Endothelial cell of umbilical vein (primary cell): ENCODE data around the gene ADRM1.

Experiments
- EZH2 ChIP-seq: IDR thresholded peaks from 2 replicates; pipeline ENCODE4 v1.6.1; 2012; ENCODE audit warnings: borderline replicate concordance, low read depth, mild to moderate bottlenecking, moderate library complexity, low read length, inconsistent platforms; ENCODE audit not compliant: severe bottlenecking
- FOS ChIP-seq: IDR thresholded peaks from 2 replicates; pipeline ENCODE4 v1.6.1; 2011; ENCODE audit warnings: mild to moderate bottlenecking, low read length, moderate library complexity, borderline replicate concordance; ENCODE audit not compliant: insufficient read depth
- JUN ChIP-seq: IDR thresholded peaks from 2 replicates; pipeline ENCODE4 v1.6.1; 2011; ENCODE audit warnings: borderline replicate concordance, low read depth; ENCODE audit not compliant: insufficient read length, insufficient read depth
- MYC ChIP-seq: IDR thresholded peaks from one replicate; pipeline ENCODE4 v1.6.1; 2011; ENCODE audit warnings: mild to moderate bottlenecking, low read depth, low read length
- POLR2A ChIP-seq: IDR thresholded peaks from 2 replicates; pipeline ENCODE4 v1.6.1; 2012; ENCODE audit warnings: low read depth, mild to moderate bottlenecking, control low read depth, low read length
- POLR2AphosphoS5 ChIP-seq: IDR thresholded peaks from 2 replicates; pipeline ENCODE4 v1.6.1; 2012; ENCODE audit warnings: low read depth, mild to moderate bottlenecking, control low read depth, low read length, moderate library complexity; ENCODE audit not compliant: insufficient read depth
- TF ChIP-seq, protein P1 (sequence below), 2 donors: IDR thresholded peaks; 1 replicate in 1 of 2; 2 replicates in 1 of 2; pipeline ENCODE4 v1.5.1; 2011; ENCODE audit warnings: low read length in 2 of 2, mild to moderate bottlenecking in 2 of 2, moderate library complexity in 2 of 2, control low read depth in 1 of 2, inconsistent platforms in 1 of 2, low read depth in 1 of 2; ENCODE audit not compliant: insufficient read depth in 1 of 2; ENCODE audit errors: extremely low read depth in 1 of 2
- TF ChIP-seq, protein P2 (sequence below): IDR thresholded peaks from 2 replicates; pipeline ENCODE4 v1.6.1; 2011; ENCODE audit not compliant: insufficient read depth, insufficient read length

DNA sequence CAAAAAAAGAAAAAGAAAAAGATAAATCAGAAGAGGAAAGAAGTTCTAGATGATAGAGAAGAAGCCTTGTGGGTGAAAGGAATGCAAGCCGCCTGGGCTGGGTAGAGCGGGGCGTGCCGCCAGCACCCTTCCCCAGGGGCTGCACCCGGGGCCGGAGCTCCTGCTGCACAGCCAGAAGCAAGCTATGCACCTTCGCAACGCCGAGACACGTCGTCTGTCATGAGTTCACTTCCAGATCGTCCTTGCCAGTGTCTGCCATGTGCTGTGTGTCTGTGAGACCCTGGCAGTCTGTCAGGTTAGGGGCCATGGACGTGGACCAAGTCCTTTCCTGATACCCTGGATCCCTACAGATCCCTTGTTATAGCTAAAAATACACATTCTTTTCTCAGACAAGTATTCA is 25.5 kb upstream of the ADRM1 start:
- TF ChIP-seq, protein P1, sequence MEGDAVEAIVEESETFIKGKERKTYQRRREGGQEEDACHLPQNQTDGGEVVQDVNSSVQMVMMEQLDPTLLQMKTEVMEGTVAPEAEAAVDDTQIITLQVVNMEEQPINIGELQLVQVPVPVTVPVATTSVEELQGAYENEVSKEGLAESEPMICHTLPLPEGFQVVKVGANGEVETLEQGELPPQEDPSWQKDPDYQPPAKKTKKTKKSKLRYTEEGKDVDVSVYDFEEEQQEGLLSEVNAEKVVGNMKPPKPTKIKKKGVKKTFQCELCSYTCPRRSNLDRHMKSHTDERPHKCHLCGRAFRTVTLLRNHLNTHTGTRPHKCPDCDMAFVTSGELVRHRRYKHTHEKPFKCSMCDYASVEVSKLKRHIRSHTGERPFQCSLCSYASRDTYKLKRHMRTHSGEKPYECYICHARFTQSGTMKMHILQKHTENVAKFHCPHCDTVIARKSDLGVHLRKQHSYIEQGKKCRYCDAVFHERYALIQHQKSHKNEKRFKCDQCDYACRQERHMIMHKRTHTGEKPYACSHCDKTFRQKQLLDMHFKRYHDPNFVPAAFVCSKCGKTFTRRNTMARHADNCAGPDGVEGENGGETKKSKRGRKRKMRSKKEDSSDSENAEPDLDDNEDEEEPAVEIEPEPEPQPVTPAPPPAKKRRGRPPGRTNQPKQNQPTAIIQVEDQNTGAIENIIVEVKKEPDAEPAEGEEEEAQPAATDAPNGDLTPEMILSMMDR (IDR thresholded peaks at IDR 0.05; ENCODE audit: extremely low read depth in 1 of 2, insufficient read depth in 1 of 2, low read depth in 1 of 2, low read length in 2 of 2) = no peak
- TF ChIP-seq POLR2A (no peak), JUN (no peak), MYC (no peak), EZH2 (no peak), POLR2AphosphoS5 (no peak), FOS (no peak)
- TF ChIP-seq, protein P2, sequence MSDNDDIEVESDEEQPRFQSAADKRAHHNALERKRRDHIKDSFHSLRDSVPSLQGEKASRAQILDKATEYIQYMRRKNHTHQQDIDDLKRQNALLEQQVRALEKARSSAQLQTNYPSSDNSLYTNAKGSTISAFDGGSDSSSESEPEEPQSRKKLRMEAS = no peak
